Adipocyte (in vitro differentiated cells): ENCODE results near the gene PDZD2.

ENCODE experiments used
- DNase-seq: peaks from one replicate; pipeline ENCODE4 v3.0.0-alpha.2; 2015; ENCODE audit warnings: low read depth
- H3K27me3 ChIP-seq: replicated peaks from 2 replicates; pipeline ENCODE4 v1.7.0; 2013; ENCODE audit warnings: mild to moderate bottlenecking, low read length, moderate library complexity; ENCODE audit not compliant: control insufficient read depth, insufficient read depth
- H3K36me3 ChIP-seq: 2 replicates; pipeline ENCODE4 v1.7.0; 2013; ENCODE audit warnings: low read length, mild to moderate bottlenecking, moderate library complexity; ENCODE audit not compliant: control insufficient read depth, insufficient read depth, severe bottlenecking
- H3K4me1 ChIP-seq: 2 replicates; pipeline ENCODE4 v1.7.0; 2013; ENCODE audit warnings: mild to moderate bottlenecking, low read length, moderate library complexity; ENCODE audit not compliant: control insufficient read depth, insufficient read depth
- H3K4me3 ChIP-seq: 2 replicates; pipeline ENCODE4 v1.7.0; 2013; ENCODE audit warnings: mild to moderate bottlenecking, low read length, moderate library complexity
- H3K9ac ChIP-seq: 2 replicates; pipeline ENCODE4 v1.7.0; 2013; ENCODE audit warnings: mild to moderate bottlenecking, low read length, moderate library complexity
- H3K9me3 ChIP-seq: 2 replicates; pipeline ENCODE4 v1.7.0; 2013; ENCODE audit warnings: mild to moderate bottlenecking, low read length, moderate library complexity; ENCODE audit not compliant: control insufficient read depth

Gene PDZD2

GRCh38 chr5:31614151-31615020 is 24.5 kb upstream of the PDZD2 start:
- no peak for DNase-seq
- Histone ChIP-seq H3K9ac (no peak overlapping the region), H3K4me1 (peaks cover 12% of the 10 kb centered on the region), H3K9me3 (no peaks in the 10 kb centered on the region), H3K4me3 (peak overlapping the region; percentile 31), H3K36me3 (no peaks in the 10 kb centered on the region), H3K27me3 (peaks cover 3% of the 10 kb centered on the region)

- Histone ChIP-seq H3K36me3 (no peaks in the 10 kb centered on the region), H3K4me3 (no peak overlapping the region), H3K4me1 (peaks cover 12% of the 10 kb centered on the region), H3K9me3 (no peaks in the 10 kb centered on the region), H3K9ac (no peak overlapping the region), H3K27me3 (peaks cover 10% of the 10 kb centered on the region)
- DNase-seq, result no peak
These were observed 21.1 kb upstream of the PDZD2 start for GRCh38 chr5:31617867-31618266.

GRCh38 chr5:31620026-31620425 is 18.9 kb upstream of the PDZD2 start:
- peaks cover 10% of the 10 kb centered on the region for H3K27me3 ChIP-seq
- H3K9ac ChIP-seq, result no peak overlapping the region
- no peak overlapping the region for H3K4me3 ChIP-seq
- no peaks in the 10 kb centered on the region for H3K4me1 ChIP-seq
- DNase-seq, result no peak
- no peaks in the 10 kb centered on the region for H3K9me3 ChIP-seq
- no peaks in the 10 kb centered on the region for H3K36me3 ChIP-seq

GRCh38 chr5:31623249-31623648 is 15.7 kb upstream of the PDZD2 start:
- Histone ChIP-seq H3K4me1 (no peaks in the 10 kb centered on the region), H3K9ac (no peak overlapping the region), H3K4me3 (no peak overlapping the region), H3K36me3 (no peaks in the 10 kb centered on the region), H3K9me3 (no peaks in the 10 kb centered on the region), H3K27me3 (peaks cover 10% of the 10 kb centered on the region)
- DNase-seq, result no peak

- Histone ChIP-seq H3K4me3 (no peak overlapping the region), H3K9ac (no peak overlapping the region), H3K9me3 (no peaks in the 10 kb centered on the region), H3K27me3 (no peaks in the 10 kb centered on the region), H3K36me3 (no peaks in the 10 kb centered on the region), H3K4me1 (no peaks in the 10 kb centered on the region)
- DNase-seq, result no peak
These were observed 13.5 kb upstream of the PDZD2 start for GRCh38 chr5:31625394-31625793.

GRCh38 chr5:31626156-31626555 is 12.8 kb upstream of the PDZD2 start:
- DNase-seq, result no peak
- H3K9ac ChIP-seq, result no peak overlapping the region
- H3K27me3 ChIP-seq, result no peaks in the 10 kb centered on the region
- no peak overlapping the region for H3K4me3 ChIP-seq
- H3K4me1 ChIP-seq, result no peaks in the 10 kb centered on the region
- H3K9me3 ChIP-seq, result no peaks in the 10 kb centered on the region
- no peaks in the 10 kb centered on the region for H3K36me3 ChIP-seq

- Histone ChIP-seq H3K9ac (no peak overlapping the region), H3K4me1 (no peaks in the 10 kb centered on the region), H3K27me3 (no peaks in the 10 kb centered on the region), H3K9me3 (no peaks in the 10 kb centered on the region), H3K4me3 (no peak overlapping the region), H3K36me3 (no peaks in the 10 kb centered on the region)
- DNase-seq, result no peak
These were observed 12.2 kb upstream of the PDZD2 start for GRCh38 chr5:31626604-31627234.

GRCh38 chr5:31630931-31631330 is 8.0 kb upstream of the PDZD2 start:
- DNase-seq, result no peak
- H3K36me3 ChIP-seq, result no peaks in the 10 kb centered on the region
- no peaks in the 10 kb centered on the region for H3K4me1 ChIP-seq
- H3K4me3 ChIP-seq, result no peak overlapping the region
- no peaks in the 10 kb centered on the region for H3K9me3 ChIP-seq
- H3K9ac ChIP-seq, result no peak overlapping the region
- no peaks in the 10 kb centered on the region for H3K27me3 ChIP-seq

- Histone ChIP-seq H3K9me3 (no peaks in the 10 kb centered on the region), H3K4me3 (no peak overlapping the region), H3K4me1 (peaks cover 3% of the 10 kb centered on the region), H3K27me3 (no peaks in the 10 kb centered on the region), H3K36me3 (no peaks in the 10 kb centered on the region), H3K9ac (no peak overlapping the region)
- no peak for DNase-seq
These were observed 6.5 kb upstream of the PDZD2 start for GRCh38 chr5:31632460-31632859.

GRCh38 chr5:31635446-31635845 is 3.5 kb upstream of the PDZD2 start:
- no peak overlapping the region for H3K9ac ChIP-seq
- no peaks in the 10 kb centered on the region for H3K9me3 ChIP-seq
- H3K4me1 ChIP-seq, result peaks cover 9% of the 10 kb centered on the region
- H3K4me3 ChIP-seq, result no peak overlapping the region
- no peaks in the 10 kb centered on the region for H3K36me3 ChIP-seq
- peaks cover 9% of the 10 kb centered on the region for H3K27me3 ChIP-seq
- DNase-seq, result no peak

- Histone ChIP-seq H3K9ac (no peak overlapping the region), H3K9me3 (no peaks in the 10 kb centered on the region), H3K4me3 (no peak overlapping the region), H3K36me3 (no peaks in the 10 kb centered on the region), H3K27me3 (peaks cover 13% of the 10 kb centered on the region), H3K4me1 (peaks cover 9% of the 10 kb centered on the region)
- no peak for DNase-seq
These were observed 1.1 kb upstream of the PDZD2 start for GRCh38 chr5:31637851-31638250.
